ENCODE data around the gene CEP104. TPM values are rescaled to one million over a fixed set of nuclear protein-coding genes. Genes with fewer than 3 reads are reported as not detected.

CEP104 gene
- total and polyA plus RNA-seq, 9 of the 15 experiments (the other 6 are each of a cell fraction or from before 2014, with no cell fraction given), result 11.2 to 63.4 (median 42.6) TPM

- TF ChIP-seq ZNF134 (CRISPR knock-in tag; conservative IDR thresholded peaks at IDR 0.05) (peak; percentile 91), GABPA (tag; conservative IDR thresholded peaks at IDR 0.05; ENCODE audit: low read depth) (no peak), CXXC5 (CRISPR knock-in tag; IDR thresholded peaks at IDR 0.05) (peak; percentile 69; the same call in 1 of the 2 replicates), HDAC2 (IDR thresholded peaks at IDR 0.05) (peak; percentile 61), MED1 (CRISPR knock-in tag; IDR thresholded peaks at IDR 0.05; ENCODE audit: borderline replicate concordance) (no peak), SMAD3 (CRISPR knock-in tag; conservative IDR thresholded peaks at IDR 0.05) (no peak; the same call in 1 of the 2 replicates), ZNF79 (CRISPR knock-in tag; IDR thresholded peaks at IDR 0.05; ENCODE audit: low read depth) (no peak), TRIM28 (IDR thresholded peaks at IDR 0.05) (no peak), KLF10 (CRISPR knock-in tag; IDR thresholded peaks at IDR 0.05) (no peak), BRD4 (IDR thresholded peaks at IDR 0.05) (no peak), ZNF239 (CRISPR knock-in tag; IDR thresholded peaks at IDR 0.05) (no peak), SIN3B (IDR thresholded peaks at IDR 0.05; ENCODE audit: low read depth) (no peak; the same call in 1 of the 2 replicates), NEUROD1 (IDR thresholded peaks at IDR 0.05; ENCODE audit: borderline replicate concordance, low read depth, low read length, partially characterized antibody) (peak; percentile 65), PTRF (tag; IDR thresholded peaks at IDR 0.05) (no peak)
- TF ChIP-seq, protein P1, sequence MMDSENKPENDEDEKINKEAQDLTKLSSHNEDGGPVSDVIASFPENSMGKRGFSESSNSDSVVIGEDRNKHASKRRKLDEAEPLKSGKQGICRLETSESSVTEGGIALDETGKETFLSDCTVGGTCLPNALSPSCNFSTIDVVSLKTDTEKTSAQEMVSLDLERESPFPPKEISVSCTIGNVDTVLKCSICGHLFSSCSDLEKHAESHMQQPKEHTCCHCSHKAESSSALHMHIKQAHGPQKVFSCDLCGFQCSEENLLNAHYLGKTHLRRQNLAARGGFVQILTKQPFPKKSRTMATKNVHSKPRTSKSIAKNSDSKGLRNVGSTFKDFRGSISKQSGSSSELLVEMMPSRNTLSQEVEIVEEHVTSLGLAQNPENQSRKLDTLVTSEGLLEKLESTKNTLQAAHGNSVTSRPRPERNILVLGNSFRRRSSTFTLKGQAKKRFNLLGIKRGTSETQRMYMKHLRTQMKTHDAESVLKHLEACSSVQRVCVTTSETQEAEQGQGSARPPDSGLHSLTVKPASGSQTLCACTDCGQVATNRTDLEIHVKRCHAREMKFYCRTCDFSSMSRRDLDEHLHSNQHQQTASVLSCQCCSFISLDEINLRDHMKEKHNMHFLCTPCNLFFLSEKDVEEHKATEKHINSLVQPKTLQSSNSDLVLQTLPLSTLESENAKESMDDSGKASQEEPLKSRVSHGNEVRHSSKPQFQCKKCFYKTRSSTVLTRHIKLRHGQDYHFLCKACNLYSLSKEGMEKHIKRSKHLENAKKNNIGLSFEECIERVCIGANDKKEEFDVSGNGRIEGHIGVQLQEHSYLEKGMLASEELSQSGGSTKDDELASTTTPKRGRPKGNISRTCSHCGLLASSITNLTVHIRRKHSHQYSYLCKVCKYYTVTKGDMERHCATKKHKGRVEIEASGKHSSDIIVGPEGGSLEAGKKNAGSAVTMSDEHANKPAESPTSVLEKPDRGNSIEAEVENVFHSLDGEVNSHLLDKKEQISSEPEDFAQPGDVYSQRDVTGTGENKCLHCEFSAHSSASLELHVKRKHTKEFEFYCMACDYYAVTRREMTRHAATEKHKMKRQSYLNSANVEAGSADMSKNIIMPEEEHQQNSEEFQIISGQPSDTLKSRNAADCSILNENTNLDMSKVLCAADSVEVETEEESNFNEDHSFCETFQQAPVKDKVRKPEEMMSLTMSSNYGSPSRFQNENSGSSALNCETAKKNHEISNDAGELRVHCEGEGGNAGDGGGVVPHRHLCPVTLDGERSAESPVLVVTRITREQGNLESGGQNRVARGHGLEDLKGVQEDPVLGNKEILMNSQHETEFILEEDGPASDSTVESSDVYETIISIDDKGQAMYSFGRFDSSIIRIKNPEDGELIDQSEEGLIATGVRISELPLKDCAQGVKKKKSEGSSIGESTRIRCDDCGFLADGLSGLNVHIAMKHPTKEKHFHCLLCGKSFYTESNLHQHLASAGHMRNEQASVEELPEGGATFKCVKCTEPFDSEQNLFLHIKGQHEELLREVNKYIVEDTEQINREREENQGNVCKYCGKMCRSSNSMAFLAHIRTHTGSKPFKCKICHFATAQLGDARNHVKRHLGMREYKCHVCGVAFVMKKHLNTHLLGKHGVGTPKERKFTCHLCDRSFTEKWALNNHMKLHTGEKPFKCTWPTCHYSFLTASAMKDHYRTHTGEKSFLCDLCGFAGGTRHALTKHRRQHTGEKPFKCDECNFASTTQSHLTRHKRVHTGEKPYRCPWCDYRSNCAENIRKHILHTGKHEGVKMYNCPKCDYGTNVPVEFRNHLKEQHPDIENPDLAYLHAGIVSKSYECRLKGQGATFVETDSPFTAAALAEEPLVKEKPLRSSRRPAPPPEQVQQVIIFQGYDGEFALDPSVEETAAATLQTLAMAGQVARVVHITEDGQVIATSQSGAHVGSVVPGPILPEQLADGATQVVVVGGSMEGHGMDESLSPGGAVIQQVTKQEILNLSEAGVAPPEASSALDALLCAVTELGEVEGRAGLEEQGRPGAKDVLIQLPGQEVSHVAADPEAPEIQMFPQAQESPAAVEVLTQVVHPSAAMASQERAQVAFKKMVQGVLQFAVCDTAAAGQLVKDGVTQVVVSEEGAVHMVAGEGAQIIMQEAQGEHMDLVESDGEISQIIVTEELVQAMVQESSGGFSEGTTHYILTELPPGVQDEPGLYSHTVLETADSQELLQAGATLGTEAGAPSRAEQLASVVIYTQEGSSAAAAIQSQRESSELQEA (IDR thresholded peaks at IDR 0.05; ENCODE audit: low read depth), result no peak
- TF ChIP-seq, protein P2, sequence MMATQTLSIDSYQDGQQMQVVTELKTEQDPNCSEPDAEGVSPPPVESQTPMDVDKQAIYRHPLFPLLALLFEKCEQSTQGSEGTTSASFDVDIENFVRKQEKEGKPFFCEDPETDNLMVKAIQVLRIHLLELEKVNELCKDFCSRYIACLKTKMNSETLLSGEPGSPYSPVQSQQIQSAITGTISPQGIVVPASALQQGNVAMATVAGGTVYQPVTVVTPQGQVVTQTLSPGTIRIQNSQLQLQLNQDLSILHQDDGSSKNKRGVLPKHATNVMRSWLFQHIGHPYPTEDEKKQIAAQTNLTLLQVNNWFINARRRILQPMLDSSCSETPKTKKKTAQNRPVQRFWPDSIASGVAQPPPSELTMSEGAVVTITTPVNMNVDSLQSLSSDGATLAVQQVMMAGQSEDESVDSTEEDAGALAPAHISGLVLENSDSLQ (IDR thresholded peaks at IDR 0.05), result 0 out of 2 replicates have a peak, but pooled peaks have one; percentile 6
- TF ChIP-seq, protein P3, sequence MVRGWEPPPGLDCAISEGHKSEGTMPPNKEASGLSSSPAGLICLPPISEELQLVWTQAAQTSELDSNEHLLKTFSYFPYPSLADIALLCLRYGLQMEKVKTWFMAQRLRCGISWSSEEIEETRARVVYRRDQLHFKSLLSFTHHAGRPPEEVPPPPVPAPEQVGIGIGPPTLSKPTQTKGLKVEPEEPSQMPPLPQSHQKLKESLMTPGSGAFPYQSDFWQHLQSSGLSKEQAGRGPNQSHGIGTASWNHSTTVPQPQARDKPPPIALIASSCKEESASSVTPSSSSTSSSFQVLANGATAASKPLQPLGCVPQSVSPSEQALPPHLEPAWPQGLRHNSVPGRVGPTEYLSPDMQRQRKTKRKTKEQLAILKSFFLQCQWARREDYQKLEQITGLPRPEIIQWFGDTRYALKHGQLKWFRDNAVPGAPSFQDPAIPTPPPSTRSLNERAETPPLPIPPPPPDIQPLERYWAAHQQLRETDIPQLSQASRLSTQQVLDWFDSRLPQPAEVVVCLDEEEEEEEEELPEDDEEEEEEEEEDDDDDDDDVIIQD (CRISPR knock-in tag; IDR thresholded peaks at IDR 0.05), result no peak
Observed at GRCh38 chr1:3775490-3776230, 81.4 kb downstream of the CEP104 start (continued).
